K562 (cell line): ENCODE measurements around the gene TSPOAP1. TPM values are rescaled to one million over a fixed set of nuclear protein-coding genes. Genes with fewer than 3 reads are reported as not detected.

Experiments used
- ATAC-seq: fragments of 200-7000 bp; cut with Tn5 transposase; 3 replicates; pipeline ENCODE4 v1.9.1; 2020; ENCODE audit warnings: moderate library complexity
- BruUV-seq: library from RNA; stranded (reverse); fragments of 400-500 nt; replicated peaks from 2 replicates; lab custom pipeline; 2021; lab: Mats Ljungman, UMichigan
- CTCF ChIA-PET: fragments of 300-600 bp; formaldehyde crosslinking; extraction: SDS; loops from one replicate; lab custom pipeline; 2021; ENCODE audit warnings: low intra/inter-chr PET ratio; lab: Yijun Ruan, JAX
- POLR2A ChIA-PET: fragments of 300-600, 350-650 bp; sonication (Branson Sonifier 250); formaldehyde crosslinking; extraction: SDS; loops from one replicate; lab custom pipeline; 2021; ENCODE audit warnings: antibody characterized with exemption, inconsistent platforms; lab: Yijun Ruan, JAX
- DNase-seq, 4 experiments: peaks; one replicate each; pipeline versions ENCODE4 v3.0.0 to v3.0.0-alpha.2; 2011 to 2018; ENCODE audit warnings: low spot score in 3 of 4, mixed read lengths in 3 of 4; ENCODE audit errors: extremely low read depth in 1 of 4
- FAIRE-seq: peaks from 2 replicates; lab custom pipeline; 2011; peaks lifted over from hg19 to GRCh38; lab: Jason Lieb, UNC
- H2AFZ ChIP-seq: 2 replicates; pipeline ENCODE4 v1.6.0; 2011; ENCODE audit warnings: low read depth, low read length, control low read depth, inconsistent platforms
- H3K27ac ChIP-seq: fragments of 200-600 bp; 3 replicates; pipeline ENCODE4 v1.8.0; 2011; ENCODE audit warnings: low read depth, mild to moderate bottlenecking, control low read depth, inconsistent platforms, low read length, moderate library complexity, mixed read lengths; ENCODE audit errors: extremely low read depth
- H3K27me3 ChIP-seq, 2 experiments: fragments of 300-600 bp in 1 of 2; 2 replicates in 1 of 2; 3 replicates in 1 of 2; pipeline versions ENCODE4 v1.6.0 to v1.8.0; 2011; ENCODE audit warnings: inconsistent platforms in 2 of 2, low read length in 2 of 2, mild to moderate bottlenecking in 1 of 2, mixed read lengths in 1 of 2, moderate library complexity in 1 of 2; ENCODE audit not compliant: control insufficient read depth in 2 of 2, insufficient read depth in 2 of 2
- H3K36me3 ChIP-seq: fragments of 300-600 bp; 3 replicates; pipeline ENCODE4 v1.8.0; 2011; ENCODE audit warnings: mild to moderate bottlenecking, low read length, inconsistent platforms; ENCODE audit not compliant: control insufficient read depth, insufficient read depth
- H3K4me1 ChIP-seq, 2 experiments: fragments of 200-600 bp in 1 of 2; replicated peaks in 1 of 2; 2 replicates in 1 of 2; 3 replicates in 1 of 2; pipeline versions ENCODE4 v1.5.1 to v1.8.0; 2011; ENCODE audit warnings: inconsistent platforms in 2 of 2, low read length in 2 of 2, mild to moderate bottlenecking in 1 of 2, mixed read lengths in 1 of 2, moderate library complexity in 1 of 2; ENCODE audit not compliant: control insufficient read depth in 2 of 2, insufficient read depth in 2 of 2
- H3K4me2 ChIP-seq: 2 replicates; pipeline ENCODE4 v1.6.1; 2011; ENCODE audit warnings: low read length, control low read depth, inconsistent platforms, mixed read lengths; ENCODE audit not compliant: insufficient read depth
- H3K4me3 ChIP-seq: fragments of 200-600 bp; sonication (generic), shearing (Covaris generic); 2 replicates; pipeline ENCODE4 v1.5.1; 2016; ENCODE audit warnings: control low read depth, inconsistent platforms
- H3K79me2 ChIP-seq: fragments of 200-600 bp; 3 replicates; pipeline ENCODE4 v1.8.0; 2011; ENCODE audit warnings: low read length, inconsistent platforms; ENCODE audit not compliant: control insufficient read depth, insufficient read depth
- H3K9ac ChIP-seq, 2 experiments: 2 replicates each; pipeline versions ENCODE4 v1.6.0 to v1.6.1; 2011; ENCODE audit warnings: low read depth in 2 of 2, low read length in 2 of 2, control low read depth in 1 of 2, inconsistent platforms in 1 of 2, mild to moderate bottlenecking in 1 of 2, mixed read lengths in 1 of 2; ENCODE audit not compliant: insufficient read depth in 1 of 2
- H3K9me1 ChIP-seq: one replicate; pipeline ENCODE4 v1.6.0; 2011; ENCODE audit warnings: inconsistent platforms, mild to moderate bottlenecking, low read length, moderate library complexity; ENCODE audit not compliant: control insufficient read depth, insufficient read depth
- H3K9me3 ChIP-seq: replicated peaks from 2 replicates; pipeline ENCODE4 v1.5.1; 2011; ENCODE audit warnings: low read depth, low read length, inconsistent platforms; ENCODE audit not compliant: control insufficient read depth, insufficient read depth
- H4K20me1 ChIP-seq: replicated peaks from 2 replicates; pipeline ENCODE4 v1.6.1; 2011; ENCODE audit warnings: low read length, inconsistent platforms, mixed read lengths; ENCODE audit not compliant: control insufficient read depth, insufficient read depth
- FOXJ3 ChIP-seq: sonication (generic); formaldehyde crosslinking; IDR thresholded peaks from 2 replicates; pipeline ENCODE4 v1.4.0; 2020; ENCODE audit warnings: mild to moderate bottlenecking, missing genetic modification reagents
- GATAD2B ChIP-seq: fragments of 450-650 bp; IDR thresholded peaks from 2 replicates; pipeline ENCODE4 v1.6.1; 2017; ENCODE audit warnings: mild to moderate bottlenecking, borderline replicate concordance
- MCM2 ChIP-seq: fragments of 450-650 bp; IDR thresholded peaks from 2 replicates; pipeline ENCODE4 v1.6.1; 2017; ENCODE audit warnings: low read depth, mild to moderate bottlenecking
- MEIS2 ChIP-seq: fragments of 450-650 bp; IDR thresholded peaks from 2 replicates; pipeline ENCODE4 v1.6.1; 2014; ENCODE audit warnings: mild to moderate bottlenecking; ENCODE audit not compliant: partially characterized antibody
- PTBP1 ChIP-seq: fragments of 200-400 bp; formaldehyde crosslinking; IDR thresholded peaks from 2 replicates; pipeline ENCODE4 v1.6.1; 2017; ENCODE audit warnings: low read depth, low read length
- SNRNP70 ChIP-seq: fragments of 200-400 bp; formaldehyde crosslinking; optimal IDR thresholded peaks from 2 replicates; pipeline ENCODE3; 2017; ENCODE audit warnings: low read depth, low read length
- ZBTB1 ChIP-seq: sonication (generic); formaldehyde crosslinking; IDR thresholded peaks from 2 replicates; pipeline ENCODE4 v1.8.1; 2023; ENCODE audit warnings: missing genetic modification reagents, low read depth, mild to moderate bottlenecking, borderline replicate concordance
- ZNF444 ChIP-seq: fragments of 250-450 bp; sonication (Bioruptor Pico); IDR thresholded peaks from 2 replicates; pipeline ENCODE4 v1.4.0; 2020; ENCODE audit warnings: mild to moderate bottlenecking, moderate library complexity
- WGBS: fragments of 100-300 bp; shearing (Covaris generic); methylation state at CpG from one replicate; pipeline ENCODE4 v1.1.6; 2016; ENCODE audit warnings: low coverage, mixed read lengths; ENCODE audit not compliant: insufficient coverage; ENCODE audit errors: missing lambda C conversion rate; 5-methylcytosine and 5-hydroxymethylcytosine counted together
- in situ Hi-C: fragments of 300-500 bp; cut with MboI; formaldehyde crosslinking; loops from 4 replicates; pipeline ENCODE4 v1.15.0; 2018; ENCODE audit warnings: inconsistent platforms, mixed read lengths
- intact Hi-C: fragments of 100-400 bp; cut with micrococcal nuclease; formaldehyde crosslinking; loops from 2 replicates; pipeline ENCODE4 v1.14.2; 2022
- polyA plus RNA-seq, 8 experiments: library from polyadenylated mRNA; depleted of rRNA in 4 of 8; stranded (reverse) in 5 of 8; unstranded in 3 of 8; fragments of >200 nt; fragmentation: Nextera tagmentation in 2 of 8; fragmentation: Illumina TruSeq in 1 of 8; extraction: Ambion mirVana in 2 of 8; extraction: Trizol in 1 of 8; gene quantifications; 2 replicates each; pipeline versions ENCODE4 v1.2.1 to v1.2.3, GENCODE V29; 2011 to 2014; ENCODE audit warnings: inconsistent platforms in 1 of 8, missing spikeins in 1 of 8
- total RNA-seq, 7 experiments: library from RNA; depleted of rRNA in 6 of 7; stranded (reverse); fragments of >200 nt in 6 of 7; fragmentation: Illumina TruSeq in 2 of 7; extraction: Trizol in 2 of 7; gene quantifications; 2 replicates each; pipeline versions ENCODE4 v1.2.1 to v1.2.3, GENCODE V29; 2011 to 2021; ENCODE audit warnings: low replicate concordance in 1 of 7
- TF ChIP-seq, protein P1 (sequence below): fragments of 200-800 bp; sonication (Bioruptor generic); IDR thresholded peaks from 2 replicates; pipeline ENCODE4 v1.6.1; 2017; ENCODE audit warnings: missing genetic modification characterization, missing compliant biosample characterization
- TF ChIP-seq, protein P2 (sequence below): fragments of 450-650 bp; IDR thresholded peaks from 2 replicates; pipeline ENCODE4 v1.6.1; 2017; ENCODE audit warnings: antibody characterized with exemption
- TF ChIP-seq, protein P3 (sequence below): fragments of 250-450 bp; sonication (Bioruptor Pico); IDR thresholded peaks from 2 replicates; pipeline ENCODE4 v1.5.1; 2021; ENCODE audit warnings: mild to moderate bottlenecking

Gene TSPOAP1
- total and polyA plus RNA-seq, 9 of the 15 experiments (the other 6 are each of a cell fraction or from before 2014, with no cell fraction given) = 0.87 to 3.9 (median 1.8) TPM; not detected in 2

DNA sequence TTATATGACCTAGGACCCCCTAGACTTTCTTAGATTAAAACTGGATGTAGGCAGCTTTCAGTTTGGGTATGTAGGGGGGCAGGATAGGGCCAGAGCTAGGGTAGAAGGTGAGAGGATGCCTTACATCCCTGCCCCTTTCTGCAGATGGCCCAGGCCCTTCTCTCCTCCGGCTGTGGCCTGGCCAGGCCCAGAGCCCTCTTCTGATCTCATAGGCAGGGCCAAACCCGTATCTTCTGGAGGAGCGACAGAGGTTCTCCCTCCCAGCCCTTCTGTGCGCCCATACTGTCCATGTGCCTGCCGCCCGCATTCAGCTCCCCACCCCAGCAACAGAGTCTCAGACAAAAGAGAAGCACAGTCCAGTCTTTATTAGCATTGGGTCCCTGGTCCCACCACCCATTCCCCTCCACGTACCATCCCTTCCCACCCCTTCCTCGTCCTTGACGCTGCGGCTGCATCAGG, 2.0 kb upstream of the TSPOAP1 start (continued):
- TF ChIP-seq ZBTB1 (peak; percentile 82), ZNF444 (no peak), PTBP1 (peak; percentile 77; the same call in 1 of the 2 replicates), SNRNP70 (peak; percentile 88)
- TF ChIP-seq, protein P1, sequence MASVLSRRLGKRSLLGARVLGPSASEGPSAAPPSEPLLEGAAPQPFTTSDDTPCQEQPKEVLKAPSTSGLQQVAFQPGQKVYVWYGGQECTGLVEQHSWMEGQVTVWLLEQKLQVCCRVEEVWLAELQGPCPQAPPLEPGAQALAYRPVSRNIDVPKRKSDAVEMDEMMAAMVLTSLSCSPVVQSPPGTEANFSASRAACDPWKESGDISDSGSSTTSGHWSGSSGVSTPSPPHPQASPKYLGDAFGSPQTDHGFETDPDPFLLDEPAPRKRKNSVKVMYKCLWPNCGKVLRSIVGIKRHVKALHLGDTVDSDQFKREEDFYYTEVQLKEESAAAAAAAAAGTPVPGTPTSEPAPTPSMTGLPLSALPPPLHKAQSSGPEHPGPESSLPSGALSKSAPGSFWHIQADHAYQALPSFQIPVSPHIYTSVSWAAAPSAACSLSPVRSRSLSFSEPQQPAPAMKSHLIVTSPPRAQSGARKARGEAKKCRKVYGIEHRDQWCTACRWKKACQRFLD (CRISPR knock-in tag) = no peak

DNA sequence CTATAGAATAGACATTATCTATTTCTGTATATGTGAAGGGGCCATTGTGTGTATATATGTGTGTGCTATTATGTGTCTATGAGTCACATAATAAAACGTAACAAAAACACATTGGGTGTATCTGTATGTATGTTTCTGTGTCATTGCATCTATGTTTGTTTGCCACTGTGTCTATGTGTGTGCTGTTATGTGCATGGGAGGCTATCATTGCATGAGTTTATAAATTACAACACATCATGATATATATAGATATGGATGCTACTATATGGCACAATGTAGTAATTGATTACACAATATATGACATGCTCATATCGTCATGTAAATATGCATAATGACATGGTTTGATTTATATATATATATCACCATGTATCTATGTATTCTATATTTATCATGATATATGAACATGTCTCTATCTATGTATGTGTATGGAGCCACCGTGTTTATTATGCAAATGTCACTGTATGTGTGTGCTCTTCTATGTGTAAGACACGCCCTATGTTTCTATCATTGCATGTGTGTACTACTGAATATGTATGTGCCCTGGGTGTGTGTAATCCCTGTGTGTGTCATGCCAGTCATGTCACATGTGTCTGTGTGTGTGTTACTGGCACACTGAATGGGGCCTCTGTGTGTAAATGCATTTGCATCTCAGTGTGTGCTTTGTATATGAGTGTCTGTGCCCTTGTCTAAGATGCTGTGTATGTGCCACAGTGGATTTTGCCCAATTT, 1.4 kb upstream of the TSPOAP1 start:
- no peak for FAIRE-seq
- TF ChIP-seq, protein P2, sequence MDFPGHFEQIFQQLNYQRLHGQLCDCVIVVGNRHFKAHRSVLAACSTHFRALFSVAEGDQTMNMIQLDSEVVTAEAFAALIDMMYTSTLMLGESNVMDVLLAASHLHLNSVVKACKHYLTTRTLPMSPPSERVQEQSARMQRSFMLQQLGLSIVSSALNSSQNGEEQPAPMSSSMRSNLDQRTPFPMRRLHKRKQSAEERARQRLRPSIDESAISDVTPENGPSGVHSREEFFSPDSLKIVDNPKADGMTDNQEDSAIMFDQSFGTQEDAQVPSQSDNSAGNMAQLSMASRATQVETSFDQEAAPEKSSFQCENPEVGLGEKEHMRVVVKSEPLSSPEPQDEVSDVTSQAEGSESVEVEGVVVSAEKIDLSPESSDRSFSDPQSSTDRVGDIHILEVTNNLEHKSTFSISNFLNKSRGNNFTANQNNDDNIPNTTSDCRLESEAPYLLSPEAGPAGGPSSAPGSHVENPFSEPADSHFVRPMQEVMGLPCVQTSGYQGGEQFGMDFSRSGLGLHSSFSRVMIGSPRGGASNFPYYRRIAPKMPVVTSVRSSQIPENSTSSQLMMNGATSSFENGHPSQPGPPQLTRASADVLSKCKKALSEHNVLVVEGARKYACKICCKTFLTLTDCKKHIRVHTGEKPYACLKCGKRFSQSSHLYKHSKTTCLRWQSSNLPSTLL = no peak
- TF ChIP-seq MEIS2 (no peak), MCM2 (no peak), GATAD2B (peak; percentile 80), FOXJ3 (CRISPR knock-in tag) (no peak)
- TF ChIP-seq, protein P3, sequence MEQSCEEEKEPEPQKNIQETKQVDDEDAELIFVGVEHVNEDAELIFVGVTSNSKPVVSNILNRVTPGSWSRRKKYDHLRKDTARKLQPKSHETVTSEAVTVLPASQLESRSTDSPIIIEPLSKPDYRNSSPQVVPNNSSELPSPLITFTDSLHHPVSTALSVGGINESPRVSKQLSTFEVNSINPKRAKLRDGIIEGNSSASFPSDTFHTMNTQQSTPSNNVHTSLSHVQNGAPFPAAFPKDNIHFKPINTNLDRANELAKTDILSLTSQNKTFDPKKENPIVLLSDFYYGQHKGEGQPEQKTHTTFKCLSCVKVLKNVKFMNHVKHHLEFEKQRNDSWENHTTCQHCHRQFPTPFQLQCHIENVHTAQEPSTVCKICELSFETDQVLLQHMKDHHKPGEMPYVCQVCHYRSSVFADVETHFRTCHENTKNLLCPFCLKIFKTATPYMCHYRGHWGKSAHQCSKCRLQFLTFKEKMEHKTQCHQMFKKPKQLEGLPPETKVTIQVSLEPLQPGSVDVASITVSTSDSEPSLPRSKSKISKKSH (CRISPR knock-in tag) = peak; percentile 67; the same call in 1 of the 2 replicates

More for the DNA sequence above, 1.4 kb upstream of the TSPOAP1 start:
- Histone ChIP-seq H3K27ac (peak overlapping the region; percentile 99), H3K4me3 (peak overlapping the region; percentile 91), H2AFZ (no peak overlapping the region), H3K9me1 (peaks cover 3% of the 10 kb centered on the region), H3K4me1 (peaks cover 33 to 56% of the 10 kb centered on the region in 2 experiments), H3K79me2 (peaks cover 74% of the 10 kb centered on the region), H4K20me1 (peaks cover 38% of the 10 kb centered on the region), H3K36me3 (peaks cover 28% of the 10 kb centered on the region), H3K9ac (peak overlapping the region in 1 of 2 experiments; percentile 100; a peak in 2 of 4 replicates), H3K4me2 (peak overlapping the region; percentile 90), H3K27me3 (no peaks in the 10 kb centered on the region), H3K9me3 (no peaks in the 10 kb centered on the region)
- no TSS peak for BruUV-seq
- intact Hi-C loops (loop anchor here (1.0 to 10.0 kb wide), 5 partner anchors 8 to 305 kb away; partner anchors contain the start of genes RNF43 and SUPT4H1), in situ Hi-C loops (no loop called here)
- WGBS = 7% methylated on average over 4 of the region's 4 CpGs
- ChIA-PET CTCF (no interaction called here), POLR2A (interaction anchor here (0.8 to 4.8 kb wide), 18 partner anchors 9 to 118 kb away, joined by 3 to 79 read pairs (median 9); partner anchors contain the start of genes RNF43 and SUPT4H1)
- DNase-seq (peak in 1 of 4 experiments; percentile 73), ATAC-seq (peak; percentile 0)
